Measurements from ENCODE around the gene SEC14L1. TPM values are rescaled to one million over a fixed set of nuclear protein-coding genes. Genes with fewer than 3 reads are reported as not detected.

SEC14L1 gene
- total RNA-seq, 1 donor from 2014 or later = 93.2 TPM

GRCh38 chr17:77227461-77228240, 86.9 kb downstream of the SEC14L1 start:
- H3K27me3 ChIP-seq (ENCODE audit: insufficient read depth, low read length) = no peaks in the 10 kb centered on the region
- H3K9me3 ChIP-seq (ENCODE audit: insufficient read depth, low read depth, low read length) = no peaks in the 10 kb centered on the region
- FAIRE-seq (no peak), DNase-seq (ENCODE audit: low read depth) (no peak)
- H3K9me3 Mint-ChIP-seq (ENCODE audit: unreplicated experiment) = peaks cover 2% of the 10 kb centered on the region
- H3K36me3 Mint-ChIP-seq (ENCODE audit: low read depth, unreplicated experiment) = peaks cover 13% of the 10 kb centered on the region
- no peak overlapping the region for H3K9ac ChIP-seq (ENCODE audit: low read length)
- H4K20me1 ChIP-seq (ENCODE audit: insufficient read depth, low read length) = no peaks in the 10 kb centered on the region
- no peaks in the 10 kb centered on the region for H3K4me1 ChIP-seq (ENCODE audit: insufficient read depth, low read length)
- H3K27me3 Mint-ChIP-seq (ENCODE audit: low read depth, unreplicated experiment) = no peaks in the 10 kb centered on the region
- H3K27ac Mint-ChIP-seq (ENCODE audit: unreplicated experiment) = no peak overlapping the region
- H3K4me3 Mint-ChIP-seq (ENCODE audit: unreplicated experiment) = no peak overlapping the region
- no peak overlapping the region for H3K4me2 ChIP-seq (ENCODE audit: low read length)
- H3K4me3 ChIP-seq (ENCODE audit: insufficient read depth, low read depth, low read length) = no peak overlapping the region
- no peak overlapping the region for H2AFZ ChIP-seq (ENCODE audit: low read depth, low read length)
- no peaks in the 10 kb centered on the region for H3K79me2 ChIP-seq (ENCODE audit: insufficient read depth, low read length)
- TF ChIP-seq EZH2 (IDR thresholded peaks at IDR 0.05; ENCODE audit: insufficient read depth, low read length) (no peak), CTCF (IDR thresholded peaks at IDR 0.05; ENCODE audit: insufficient read depth, low read depth, low read length) (no peak)
- no peaks in the 10 kb centered on the region for H3K36me3 ChIP-seq (ENCODE audit: insufficient read depth, low read length)
- H3K27ac ChIP-seq (ENCODE audit: low read depth, low read length) = no peak overlapping the region
- no peaks in the 10 kb centered on the region for H3K4me1 Mint-ChIP-seq (ENCODE audit: low read depth, unreplicated experiment)

- no peak for DNase-seq (ENCODE audit: low read depth)
These were observed 87.5 kb downstream of the SEC14L1 start for GRCh38 chr17:77228241-77228752.

More at GRCh38 chr17:77228241-77228752, 87.5 kb downstream of the SEC14L1 start:
- H3K4me2 ChIP-seq (ENCODE audit: low read length) = no peak overlapping the region
- no peak overlapping the region for H2AFZ ChIP-seq (ENCODE audit: low read depth, low read length)
- no peak overlapping the region for H3K27ac ChIP-seq (ENCODE audit: low read depth, low read length)
- H3K9me3 ChIP-seq (ENCODE audit: insufficient read depth, low read depth, low read length) = peaks cover 4% of the 10 kb centered on the region
- no peaks in the 10 kb centered on the region for H3K79me2 ChIP-seq (ENCODE audit: insufficient read depth, low read length)
- H3K36me3 ChIP-seq (ENCODE audit: insufficient read depth, low read length) = no peaks in the 10 kb centered on the region
- no peaks in the 10 kb centered on the region for H4K20me1 ChIP-seq (ENCODE audit: insufficient read depth, low read length)
- H3K4me1 ChIP-seq (ENCODE audit: insufficient read depth, low read length) = no peaks in the 10 kb centered on the region
- no peak overlapping the region for H3K27ac Mint-ChIP-seq (ENCODE audit: unreplicated experiment)
- no peaks in the 10 kb centered on the region for H3K27me3 ChIP-seq (ENCODE audit: insufficient read depth, low read length)
- H3K4me3 Mint-ChIP-seq (ENCODE audit: unreplicated experiment) = no peak overlapping the region
- H3K9me3 Mint-ChIP-seq (ENCODE audit: unreplicated experiment) = peaks cover 5% of the 10 kb centered on the region
- peaks cover 14% of the 10 kb centered on the region for H3K36me3 Mint-ChIP-seq (ENCODE audit: low read depth, unreplicated experiment)
- no peaks in the 10 kb centered on the region for H3K4me1 Mint-ChIP-seq (ENCODE audit: low read depth, unreplicated experiment)
- no peak overlapping the region for H3K9ac ChIP-seq (ENCODE audit: low read length)
- FAIRE-seq = no peak
- no peak overlapping the region for H3K4me3 ChIP-seq (ENCODE audit: insufficient read depth, low read depth, low read length)
- no peaks in the 10 kb centered on the region for H3K27me3 Mint-ChIP-seq (ENCODE audit: low read depth, unreplicated experiment)
- TF ChIP-seq CTCF (IDR thresholded peaks at IDR 0.05; ENCODE audit: insufficient read depth, low read depth, low read length) (no peak), EZH2 (IDR thresholded peaks at IDR 0.05; ENCODE audit: insufficient read depth, low read length) (no peak)
